Keratinocyte (primary cell): ENCODE measurements around the gene NCAPH2. TPM values are rescaled to one million over a fixed set of nuclear protein-coding genes. Genes with fewer than 3 reads are reported as not detected.
A peak's percentile ranks its signal among the peaks of the same experiment; 100 is the strongest.

Experiments
- DNase-seq: peaks from one replicate; pipeline ENCODE4 v3.0.0-alpha.2; 2011; ENCODE audit warnings: low read depth, missing footprints, low spot score
- FAIRE-seq: peaks from 2 replicates; lab custom pipeline; 2011; peaks lifted over from hg19 to GRCh38; lab: Jason Lieb, UNC
- H2AFZ ChIP-seq: 2 replicates; pipeline ENCODE4 v1.6.0; 2012; ENCODE audit warnings: low read length, control low read depth, inconsistent platforms; ENCODE audit not compliant: control insufficient read depth
- H3K27ac ChIP-seq: 2 replicates; pipeline ENCODE4 v1.5.1; 2011; ENCODE audit warnings: low read length; ENCODE audit not compliant: control insufficient read depth, insufficient read depth
- H3K27me3 ChIP-seq: 3 replicates; pipeline ENCODE4 v1.6.0; 2011; ENCODE audit warnings: low read length; ENCODE audit not compliant: control insufficient read depth, insufficient read depth; ENCODE audit errors: extremely low read depth
- H3K36me3 ChIP-seq, 2 experiments: 2 replicates in 1 of 2; 3 replicates in 1 of 2; pipeline ENCODE4 v1.5.1; 2011; ENCODE audit warnings: low read length in 2 of 2, mild to moderate bottlenecking in 1 of 2; ENCODE audit not compliant: control insufficient read depth in 2 of 2, insufficient read depth in 2 of 2; ENCODE audit errors: extremely low read depth in 1 of 2
- H3K4me1 ChIP-seq: 3 replicates; pipeline ENCODE4 v1.5.1; 2011; ENCODE audit warnings: low read length; ENCODE audit not compliant: control insufficient read depth, insufficient read depth; ENCODE audit errors: extremely low read depth
- H3K4me2 ChIP-seq: 3 replicates; pipeline ENCODE4 v1.6.0; 2011; ENCODE audit warnings: low read depth, low read length; ENCODE audit not compliant: control insufficient read depth, insufficient read depth; ENCODE audit errors: extremely low read depth
- H3K4me3 ChIP-seq, 3 experiments: fragments of 200-600 bp in 1 of 3; sonication (generic) in 1 of 3; 2 replicates in 2 of 3; 3 replicates in 1 of 3; pipeline ENCODE4 v1.5.1; 2011 to 2016; ENCODE audit warnings: low read length in 3 of 3, mild to moderate bottlenecking in 3 of 3, control low read depth in 2 of 3, inconsistent platforms in 1 of 3, low read depth in 1 of 3, mixed read lengths in 1 of 3, mixed run types in 1 of 3, moderate library complexity in 1 of 3; ENCODE audit not compliant: control insufficient read depth in 2 of 3, insufficient read depth in 2 of 3; ENCODE audit errors: extremely low read depth in 1 of 3
- H3K79me2 ChIP-seq: 2 replicates; pipeline ENCODE4 v1.6.0; 2012; ENCODE audit warnings: low read length; ENCODE audit not compliant: control insufficient read depth, insufficient read depth
- H3K9ac ChIP-seq: 3 replicates; pipeline ENCODE4 v1.6.0; 2011; ENCODE audit warnings: low read length; ENCODE audit not compliant: control insufficient read depth, insufficient read depth; ENCODE audit errors: extremely low read depth
- H3K9me1 ChIP-seq: 3 replicates; pipeline ENCODE4 v1.6.0; 2011; ENCODE audit warnings: low read length; ENCODE audit not compliant: control insufficient read depth, insufficient read depth; ENCODE audit errors: extremely low read depth
- H3K9me3 ChIP-seq: 2 replicates; pipeline ENCODE4 v1.5.1; 2012; ENCODE audit warnings: low read depth, low read length; ENCODE audit not compliant: control insufficient read depth
- H4K20me1 ChIP-seq: 3 replicates; pipeline ENCODE4 v1.6.0; 2011; ENCODE audit warnings: low read length; ENCODE audit not compliant: control insufficient read depth, insufficient read depth; ENCODE audit errors: extremely low read depth
- CTCF ChIP-seq, 3 experiments: IDR thresholded peaks in 1 of 3; conservative IDR thresholded peaks in 1 of 3; optimal IDR thresholded peaks in 1 of 3; 2 replicates in 2 of 3; 3 replicates in 1 of 3; pipeline versions ENCODE3 to v1.5.1; 2011; ENCODE audit warnings: low read length in 3 of 3, mild to moderate bottlenecking in 3 of 3, moderate library complexity in 2 of 3, control low read depth in 1 of 3, inconsistent platforms in 1 of 3; ENCODE audit not compliant: insufficient read depth in 2 of 3; ENCODE audit errors: extremely low read depth in 1 of 3
- EZH2 ChIP-seq: IDR thresholded peaks from one replicate; pipeline ENCODE4 v1.6.1; 2012; ENCODE audit warnings: inconsistent platforms, mild to moderate bottlenecking, low read length, moderate library complexity
- dilution Hi-C: fragments of 300-500 bp; cut with MboI; formaldehyde crosslinking; loops from one replicate; pipeline ENCODE4 v1.7.0; 2020; ENCODE audit warnings: low sequenced_read_pairs; ENCODE audit not compliant: extremely low pct_ligation_motif_present
- polyA plus RNA-seq, 5 experiments: library from polyadenylated mRNA; depleted of rRNA in 3 of 5; stranded (reverse) in 3 of 5; stranded (forward) in 1 of 5; unstranded in 1 of 5; fragments of >200 nt; gene quantifications; 1 replicate in 1 of 5; 2 replicates in 3 of 5; 3 replicates in 1 of 5; pipeline versions ENCODE4 v1.2.1 to v1.2.3, GENCODE V29; 2011 to 2012; ENCODE audit warnings: missing spikeins in 2 of 5, low read depth in 1 of 5, low replicate concordance in 1 of 5

Gene NCAPH2
- polyA plus RNA-seq, 1 donor (not counting 4 experiments of a cell fraction or from before 2014, with no cell fraction given), result 11.4 TPM

- H4K20me1 ChIP-seq, result no peaks in the 10 kb centered on the region
- H3K9ac ChIP-seq, result no peak overlapping the region
- no peaks in the 10 kb centered on the region for H3K27me3 ChIP-seq
- H3K9me1 ChIP-seq, result no peaks in the 10 kb centered on the region
- peaks cover 16% of the 10 kb centered on the region for H3K4me1 ChIP-seq
- peaks cover 22 to 29% of the 10 kb centered on the region in 2 experiments for H3K36me3 ChIP-seq
- no peak overlapping the region for H3K4me2 ChIP-seq
- no peak for TF ChIP-seq CTCF (optimal IDR thresholded peaks at IDR 0.05 in 1 of 3, IDR thresholded peaks at IDR 0.05 in 1 of 3, conservative IDR thresholded peaks at IDR 0.05 in 1 of 3; ENCODE audit: extremely low read depth in 1 of 3, insufficient read depth in 2 of 3, low read length in 3 of 3)
- TF ChIP-seq EZH2, result no peak
- FAIRE-seq, result no peak
- no peaks in the 10 kb centered on the region for H3K9me3 ChIP-seq
- no peak overlapping the region for H3K4me3 ChIP-seq
- H3K27ac ChIP-seq, result no peak overlapping the region
- no peak for DNase-seq
- H3K79me2 ChIP-seq, result peaks cover 24% of the 10 kb centered on the region
- no peak overlapping the region for H2AFZ ChIP-seq
- dilution Hi-C loops, result no loop called here
Measured at GRCh38 chr22:50523458-50523805, 15.4 kb downstream of the NCAPH2 start.

GRCh38 chr22:50523806-50524675 lies 16.0 kb downstream of the NCAPH2 start:
- Histone ChIP-seq H3K9me3 (no peaks in the 10 kb centered on the region), H3K79me2 (peaks cover 24% of the 10 kb centered on the region), H3K27me3 (no peaks in the 10 kb centered on the region), H3K27ac (peak overlapping the region; percentile 70), H3K4me1 (peaks cover 16% of the 10 kb centered on the region), H3K36me3 (peaks cover 20 to 29% of the 10 kb centered on the region in 2 experiments), H3K4me2 (peak overlapping the region; percentile 69), H3K9me1 (no peaks in the 10 kb centered on the region), H4K20me1 (no peaks in the 10 kb centered on the region), H2AFZ (no peak overlapping the region), H3K4me3 (peak overlapping the region; percentile 72 to 81 (median 79)), H3K9ac (peak overlapping the region; percentile 85)
- DNase-seq (no peak), FAIRE-seq (no peak)
- no peak for TF ChIP-seq EZH2
- TF ChIP-seq CTCF (optimal IDR thresholded peaks at IDR 0.05 in 1 of 3, IDR thresholded peaks at IDR 0.05 in 1 of 3, conservative IDR thresholded peaks at IDR 0.05 in 1 of 3; ENCODE audit: extremely low read depth in 1 of 3, insufficient read depth in 2 of 3, low read length in 3 of 3), result no peak
- dilution Hi-C loops, result no loop called here
